Measurements from ENCODE around the gene FADS1. TPM values are rescaled to one million over a fixed set of nuclear protein-coding genes. Genes with fewer than 3 reads are reported as not detected.

Gene FADS1
- total RNA-seq, 1 donor from 2014 or later = 155 TPM

- peaks cover 10% of the 10 kb centered on the region for H3K27me3 Mint-ChIP-seq (ENCODE audit: unreplicated experiment)
- H3K4me1 Mint-ChIP-seq (ENCODE audit: low read depth, unreplicated experiment) = no peaks in the 10 kb centered on the region
- no peak for DNase-seq
- no peaks in the 10 kb centered on the region for H3K36me3 Mint-ChIP-seq (ENCODE audit: unreplicated experiment)
- no peak for TF ChIP-seq CTCF (IDR thresholded peaks at IDR 0.05; ENCODE audit: partially characterized antibody, unreplicated experiment)
- H3K9me3 Mint-ChIP-seq (ENCODE audit: unreplicated experiment) = no peaks in the 10 kb centered on the region
- H3K4me3 Mint-ChIP-seq (ENCODE audit: unreplicated experiment) = peak overlapping the region; percentile 25
- no peak overlapping the region for H3K27ac Mint-ChIP-seq (ENCODE audit: unreplicated experiment)
Measured at GRCh38 chr11:61805146-61805545, 11.7 kb downstream of the FADS1 start.

DNA sequence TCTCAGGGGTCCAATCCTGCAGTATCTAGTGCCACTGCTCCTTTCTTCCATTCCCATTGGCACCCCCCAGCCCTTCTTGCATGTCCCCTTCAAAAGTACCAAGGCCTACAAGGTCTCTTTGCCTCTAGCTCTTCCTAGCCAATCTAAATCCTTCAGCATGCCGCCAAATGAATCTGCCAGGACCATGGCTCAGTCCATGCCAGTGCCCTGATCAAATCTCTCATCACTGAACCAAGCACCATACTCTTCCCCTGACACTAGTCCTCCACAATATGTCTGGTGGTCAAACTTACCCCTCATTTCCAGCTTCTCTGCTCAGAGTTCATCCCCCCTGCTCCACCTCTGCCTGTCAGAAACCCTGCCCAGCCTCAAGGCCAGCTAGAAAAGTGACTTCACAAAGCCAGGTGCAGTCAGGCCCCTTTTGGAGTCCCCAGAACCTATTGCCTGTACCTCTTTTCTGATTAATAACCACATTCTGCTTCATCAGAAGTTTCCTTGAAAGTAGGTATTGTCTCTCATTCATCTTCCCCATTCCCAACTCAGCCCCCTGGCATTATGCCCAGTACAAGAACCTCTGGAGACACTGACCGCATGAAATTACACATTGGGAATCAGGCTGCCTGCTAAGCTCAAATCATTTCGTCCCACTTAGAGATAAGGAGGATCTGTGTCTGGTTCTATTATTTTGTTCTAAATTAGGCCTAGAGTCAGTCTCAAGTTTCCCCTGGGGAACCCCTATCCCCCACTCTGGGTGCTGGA, 12.7 kb downstream of the FADS1 start:
- Mint-ChIP-seq H3K36me3 (ENCODE audit: unreplicated experiment) (no peaks in the 10 kb centered on the region), H3K4me1 (ENCODE audit: low read depth, unreplicated experiment) (no peaks in the 10 kb centered on the region), H3K4me3 (ENCODE audit: unreplicated experiment) (no peak overlapping the region), H3K27ac (ENCODE audit: unreplicated experiment) (no peak overlapping the region), H3K27me3 (ENCODE audit: unreplicated experiment) (peaks cover 9% of the 10 kb centered on the region), H3K9me3 (ENCODE audit: unreplicated experiment) (no peaks in the 10 kb centered on the region)
- no peak for TF ChIP-seq CTCF (IDR thresholded peaks at IDR 0.05; ENCODE audit: partially characterized antibody, unreplicated experiment)
- DNase-seq = no peak

DNA sequence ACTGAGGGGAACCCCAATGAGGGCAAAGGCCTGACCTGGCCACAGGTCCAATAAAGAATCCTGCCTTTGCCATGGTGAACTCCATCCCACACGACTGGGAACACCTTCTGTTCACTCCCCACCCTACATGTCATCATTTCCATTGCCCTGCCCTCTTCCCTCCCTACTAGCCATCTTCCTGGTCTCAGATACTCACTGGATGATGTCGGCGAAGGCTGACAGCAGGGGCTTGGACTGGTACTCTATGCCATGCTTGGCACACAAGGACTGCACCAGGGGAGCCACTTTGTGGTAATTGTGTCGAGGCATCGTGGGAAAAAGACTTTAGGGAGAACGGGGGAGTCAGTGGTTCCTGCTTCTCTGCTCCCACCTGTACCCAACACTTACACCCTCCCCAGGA, 14.2 kb downstream of the FADS1 start:
- peaks cover 9% of the 10 kb centered on the region for H3K27me3 Mint-ChIP-seq (ENCODE audit: unreplicated experiment)
- no peak for DNase-seq
- H3K4me1 Mint-ChIP-seq (ENCODE audit: low read depth, unreplicated experiment) = no peaks in the 10 kb centered on the region
- H3K36me3 Mint-ChIP-seq (ENCODE audit: unreplicated experiment) = no peaks in the 10 kb centered on the region
- no peak overlapping the region for H3K27ac Mint-ChIP-seq (ENCODE audit: unreplicated experiment)
- no peaks in the 10 kb centered on the region for H3K9me3 Mint-ChIP-seq (ENCODE audit: unreplicated experiment)
- TF ChIP-seq CTCF (IDR thresholded peaks at IDR 0.05; ENCODE audit: partially characterized antibody, unreplicated experiment) = no peak
- no peak overlapping the region for H3K4me3 Mint-ChIP-seq (ENCODE audit: unreplicated experiment)

DNA sequence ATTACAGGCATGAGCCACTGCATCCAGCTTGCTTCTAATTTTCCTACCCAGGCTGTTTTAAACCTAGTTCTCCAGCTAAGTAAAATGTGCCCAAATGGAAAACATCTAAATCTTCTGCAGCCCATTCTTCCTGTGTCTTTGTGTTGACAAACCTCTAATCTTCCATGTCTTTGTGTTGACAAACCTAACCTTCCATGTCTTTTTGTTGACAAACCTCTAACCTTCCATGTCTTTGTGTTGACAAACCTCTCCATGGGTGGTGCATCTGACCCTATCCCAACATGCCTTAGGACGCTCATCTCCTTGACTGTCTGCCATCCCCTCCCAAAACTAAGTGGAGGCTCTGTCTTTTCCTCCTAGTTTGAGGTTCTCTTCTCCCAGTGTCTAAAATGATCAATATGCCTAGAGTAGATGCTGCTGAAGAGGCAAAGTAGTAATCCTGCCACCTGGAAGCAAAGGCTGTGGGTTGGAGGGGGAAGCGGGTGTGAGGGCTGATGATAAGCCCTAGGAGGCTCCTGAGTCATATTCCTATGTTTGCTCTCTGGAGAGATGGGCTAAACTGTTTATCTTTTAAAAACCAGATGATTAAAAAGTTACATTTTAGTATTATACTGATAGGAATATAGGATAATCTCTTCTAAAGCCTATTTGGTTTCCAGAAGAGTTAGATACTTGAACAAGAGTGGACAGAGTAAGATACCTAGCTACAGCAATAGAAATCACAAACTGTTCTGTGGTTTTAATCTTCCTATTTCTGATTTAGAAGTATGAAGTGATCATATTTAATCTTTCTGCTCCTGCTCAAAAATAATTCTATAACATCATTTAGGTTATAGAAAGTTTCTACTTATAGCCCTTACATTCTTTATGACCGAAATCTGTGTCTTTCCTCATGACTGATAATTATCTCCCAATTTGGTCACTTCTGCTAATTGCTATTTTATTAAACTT, 16.2 kb downstream of the FADS1 start:
- Mint-ChIP-seq H3K4me1 (ENCODE audit: low read depth, unreplicated experiment) (no peaks in the 10 kb centered on the region), H3K36me3 (ENCODE audit: unreplicated experiment) (no peaks in the 10 kb centered on the region), H3K9me3 (ENCODE audit: unreplicated experiment) (no peaks in the 10 kb centered on the region), H3K27ac (ENCODE audit: unreplicated experiment) (no peak overlapping the region), H3K4me3 (ENCODE audit: unreplicated experiment) (no peak overlapping the region), H3K27me3 (ENCODE audit: unreplicated experiment) (peaks cover 9% of the 10 kb centered on the region)
- DNase-seq = no peak
- TF ChIP-seq CTCF (IDR thresholded peaks at IDR 0.05; ENCODE audit: partially characterized antibody, unreplicated experiment) = no peak

Measured in glutamatergic neuron (in vitro differentiated cells).